ENCODE data around the gene MPPED1.

Gene MPPED1

DNA sequence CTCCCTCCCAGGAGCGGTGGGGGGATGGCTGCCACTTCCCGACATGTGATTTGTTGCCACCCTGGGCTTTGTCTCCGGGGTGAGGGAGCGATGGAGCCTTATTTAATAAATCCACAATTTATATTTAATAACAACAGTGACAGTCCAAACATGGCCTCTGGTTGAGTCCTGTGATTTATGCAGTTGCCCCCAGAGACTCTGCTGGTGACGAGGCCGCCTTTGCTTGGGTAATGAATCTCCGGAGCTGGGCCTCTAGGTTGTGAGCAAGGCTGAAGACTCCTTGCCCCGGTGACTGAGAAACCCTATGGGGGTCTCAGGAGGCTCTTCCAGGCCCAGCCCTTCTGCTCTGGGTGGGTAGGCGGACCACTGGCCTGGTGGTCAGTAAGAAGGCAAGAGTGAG is 16.7 kb downstream of the MPPED1 start:
- TF ChIP-seq, protein P1, sequence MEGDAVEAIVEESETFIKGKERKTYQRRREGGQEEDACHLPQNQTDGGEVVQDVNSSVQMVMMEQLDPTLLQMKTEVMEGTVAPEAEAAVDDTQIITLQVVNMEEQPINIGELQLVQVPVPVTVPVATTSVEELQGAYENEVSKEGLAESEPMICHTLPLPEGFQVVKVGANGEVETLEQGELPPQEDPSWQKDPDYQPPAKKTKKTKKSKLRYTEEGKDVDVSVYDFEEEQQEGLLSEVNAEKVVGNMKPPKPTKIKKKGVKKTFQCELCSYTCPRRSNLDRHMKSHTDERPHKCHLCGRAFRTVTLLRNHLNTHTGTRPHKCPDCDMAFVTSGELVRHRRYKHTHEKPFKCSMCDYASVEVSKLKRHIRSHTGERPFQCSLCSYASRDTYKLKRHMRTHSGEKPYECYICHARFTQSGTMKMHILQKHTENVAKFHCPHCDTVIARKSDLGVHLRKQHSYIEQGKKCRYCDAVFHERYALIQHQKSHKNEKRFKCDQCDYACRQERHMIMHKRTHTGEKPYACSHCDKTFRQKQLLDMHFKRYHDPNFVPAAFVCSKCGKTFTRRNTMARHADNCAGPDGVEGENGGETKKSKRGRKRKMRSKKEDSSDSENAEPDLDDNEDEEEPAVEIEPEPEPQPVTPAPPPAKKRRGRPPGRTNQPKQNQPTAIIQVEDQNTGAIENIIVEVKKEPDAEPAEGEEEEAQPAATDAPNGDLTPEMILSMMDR (IDR thresholded peaks at IDR 0.05; ENCODE audit: low read depth, low read length, missing control alignments) = no peak
- H3K4me3 ChIP-seq (replicated peaks; ENCODE audit: low read depth, low read length) = no peak overlapping the region
- no peak for DNase-seq (ENCODE audit: extremely low read depth, low read depth)

DNA sequence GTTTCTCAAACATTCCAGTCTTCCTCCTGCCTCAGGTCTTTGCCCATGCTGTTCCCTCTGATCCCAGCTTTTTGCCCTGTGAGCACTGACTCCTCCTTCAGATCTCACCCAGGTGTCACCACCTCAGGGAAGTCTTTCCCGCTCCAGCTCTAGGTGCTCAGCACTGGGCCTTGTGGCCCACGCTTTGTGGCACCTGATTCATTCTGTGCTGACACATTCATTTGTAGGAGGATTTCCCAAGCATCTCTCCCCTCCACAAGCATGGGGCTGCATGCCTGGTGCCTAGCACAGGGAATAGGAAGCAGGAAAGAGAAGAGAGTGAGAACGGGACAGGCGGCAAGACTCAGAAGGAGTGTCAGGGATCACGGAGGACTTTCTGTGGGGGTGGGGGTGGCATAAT is 17.6 kb downstream of the MPPED1 start:
- H3K4me3 ChIP-seq (replicated peaks; ENCODE audit: low read depth, low read length) = no peak overlapping the region
- TF ChIP-seq, protein P1 (IDR thresholded peaks at IDR 0.05; ENCODE audit: low read depth, low read length, missing control alignments) = no peak
- no peak for DNase-seq (ENCODE audit: extremely low read depth, low read depth)

DNA sequence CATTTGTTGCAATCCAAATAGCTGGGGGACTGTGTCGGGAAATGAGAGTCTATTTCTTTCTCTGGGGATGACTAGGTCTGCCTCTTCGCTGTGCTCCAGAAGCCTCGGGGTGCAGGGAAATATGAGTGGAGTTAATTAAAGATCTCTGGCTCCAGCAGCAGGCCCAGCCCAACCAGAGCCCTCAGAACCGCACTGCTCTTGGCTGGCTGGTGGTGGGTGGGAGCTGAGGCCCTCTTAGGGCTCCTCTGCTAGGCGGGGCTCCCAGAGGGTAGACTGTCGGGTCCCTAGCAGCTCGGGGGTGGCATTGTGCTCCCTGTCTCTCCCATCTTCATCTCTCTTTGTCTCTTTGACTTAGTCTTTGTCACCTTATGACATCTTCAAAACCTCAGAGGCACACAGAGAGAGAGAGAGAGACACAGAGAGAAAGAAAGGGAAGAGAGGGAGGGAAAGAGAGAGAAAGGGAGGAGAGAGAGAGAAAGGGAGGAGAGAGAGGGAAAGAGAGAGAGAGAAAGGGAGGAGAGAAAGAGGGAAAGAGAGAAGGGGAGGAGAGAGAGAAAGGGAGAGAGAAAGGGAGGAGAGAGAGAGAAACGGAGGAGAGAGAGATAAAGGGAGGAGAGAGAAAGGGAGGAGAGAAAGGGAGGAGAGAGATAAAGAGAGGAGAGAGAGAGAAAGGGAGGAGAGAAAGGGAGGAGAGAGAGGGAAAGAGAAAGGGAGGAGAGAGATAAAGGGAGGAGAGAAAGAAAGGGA is 20.2 kb downstream of the MPPED1 start:
- DNase-seq (ENCODE audit: extremely low read depth, low read depth) = no peak

DNA sequence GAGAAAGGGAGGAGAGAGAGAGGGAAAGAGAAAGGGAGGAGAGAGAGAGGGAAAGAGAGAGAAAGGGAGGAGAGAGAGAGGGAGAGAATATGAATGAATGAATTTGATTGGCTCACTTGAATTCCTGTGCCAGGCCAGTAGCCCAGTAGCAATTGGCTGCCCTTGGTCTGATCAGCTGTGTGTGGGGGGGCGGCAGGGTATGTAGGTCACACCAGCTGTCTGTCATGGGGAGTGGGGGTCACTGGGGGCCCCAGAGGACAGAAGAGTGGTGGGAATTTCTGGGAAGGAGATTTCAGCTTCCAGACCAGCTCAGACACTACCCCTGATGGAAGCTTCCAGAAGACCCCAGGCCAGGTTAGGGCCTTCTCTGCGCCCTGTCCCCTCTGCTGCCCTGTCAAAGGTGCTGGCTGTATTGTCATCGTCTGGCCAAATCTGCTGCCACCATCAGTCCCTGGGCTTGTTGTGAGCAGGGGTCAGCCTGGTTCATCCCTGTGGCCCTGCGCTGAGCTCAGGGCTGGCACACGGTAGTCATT is 21.1 kb downstream of the MPPED1 start:
- TF ChIP-seq, protein P1 (IDR thresholded peaks at IDR 0.05; ENCODE audit: low read depth, low read length, missing control alignments) = no peak
- H3K4me3 ChIP-seq (replicated peaks; ENCODE audit: low read depth, low read length) = no peak overlapping the region
- DNase-seq (ENCODE audit: extremely low read depth, low read depth) = no peak

More for the DNA sequence above, 20.2 kb downstream of the MPPED1 start:
- no peak overlapping the region for H3K4me3 ChIP-seq (replicated peaks; ENCODE audit: low read depth, low read length)
- TF ChIP-seq, protein P1 (IDR thresholded peaks at IDR 0.05; ENCODE audit: low read depth, low read length, missing control alignments) = no peak

DNA sequence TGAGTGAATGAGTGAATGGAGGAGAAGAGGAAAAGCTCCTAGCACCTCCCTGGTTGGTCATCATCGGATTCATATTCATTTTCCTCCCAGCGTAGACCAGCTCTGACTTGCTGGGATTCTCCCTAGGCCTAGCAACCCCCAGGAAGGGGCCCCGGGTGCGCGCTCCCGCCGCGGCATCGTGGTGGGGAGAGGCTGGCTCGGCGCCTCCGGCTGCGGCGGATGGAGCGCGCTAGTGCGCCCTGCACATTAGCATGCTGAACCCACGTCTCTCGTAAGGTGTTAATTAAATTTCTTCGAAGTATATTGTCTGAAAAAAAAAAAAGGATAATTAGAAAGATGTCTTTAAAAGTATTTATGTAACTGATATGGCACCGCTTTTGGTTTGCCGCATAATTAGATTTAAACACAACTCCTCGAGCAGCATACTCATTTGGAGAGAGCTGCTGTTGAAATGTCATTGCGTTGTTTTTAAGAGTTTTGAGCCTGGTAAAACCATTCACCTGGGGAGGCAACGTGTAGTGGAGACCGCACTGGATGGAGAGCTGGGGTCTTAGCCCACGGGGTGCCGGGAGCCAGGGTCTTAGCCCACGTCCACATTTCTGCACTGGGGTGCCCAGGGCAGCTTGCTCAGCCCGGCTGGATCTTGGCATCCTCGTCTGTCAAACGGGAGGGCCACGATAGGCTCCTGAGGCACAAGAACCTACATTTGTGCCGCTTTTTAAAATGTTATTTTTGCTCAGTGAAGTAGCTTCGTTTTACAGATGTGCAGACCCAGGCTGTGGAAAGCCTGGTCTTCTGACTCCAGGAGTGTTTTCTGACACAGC is 21.8 kb downstream of the MPPED1 start:
- no peak overlapping the region for H3K4me3 ChIP-seq (replicated peaks; ENCODE audit: low read depth, low read length)
- TF ChIP-seq, protein P1 (IDR thresholded peaks at IDR 0.05; ENCODE audit: low read depth, low read length, missing control alignments) = no peak
- DNase-seq (ENCODE audit: extremely low read depth, low read depth) = no peak

DNA sequence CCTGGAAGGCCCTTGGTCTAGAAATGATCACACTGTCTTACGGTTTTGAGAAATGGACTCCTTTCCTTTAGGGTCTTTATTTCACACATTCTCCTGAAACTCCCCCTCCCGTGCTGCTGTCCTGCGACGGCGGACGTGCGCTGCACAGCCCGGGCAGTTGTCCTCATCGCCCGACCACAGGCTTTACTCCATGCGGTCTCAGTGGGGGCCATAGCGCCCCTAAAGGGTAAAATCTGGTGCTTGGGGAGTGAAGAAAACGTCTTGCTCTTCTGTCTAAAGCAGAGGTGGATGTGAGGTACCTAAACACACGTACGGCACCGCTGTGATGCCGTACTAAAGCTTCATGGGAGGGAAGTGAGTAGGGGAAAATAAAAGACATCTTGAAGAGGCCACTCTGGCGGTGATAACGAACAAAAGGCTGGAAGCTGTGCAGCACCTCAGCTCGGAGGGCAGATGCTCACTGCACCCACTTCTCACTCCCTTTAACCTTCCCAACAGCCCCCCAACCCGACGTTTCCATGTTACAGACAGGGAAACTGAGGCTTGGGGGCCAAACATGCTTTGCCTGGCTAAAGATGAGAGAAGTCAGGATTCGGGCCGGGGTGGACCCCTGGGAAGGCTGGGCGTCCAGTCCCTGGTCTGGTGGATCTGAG is 22.6 kb downstream of the MPPED1 start:
- H3K4me3 ChIP-seq (replicated peaks; ENCODE audit: low read depth, low read length) = no peak overlapping the region
- TF ChIP-seq, protein P1 (IDR thresholded peaks at IDR 0.05; ENCODE audit: low read depth, low read length, missing control alignments) = no peak
- DNase-seq (ENCODE audit: extremely low read depth, low read depth) = no peak

Measured in HFF-Myc (cell line).